ENCODE measurements around the gene USP35.
"Not testable (repeated sequence)": the region's sequence is repeated elsewhere in the genome, so short reads cannot be mapped to it uniquely, and the experiment has no call there.

USP35 gene

GRCh38 chr11:78218707-78219492, 30.2 kb downstream of the USP35 start:
- DNase-seq: no peak

GRCh38 chr11:78219493-78220217, 30.9 kb downstream of the USP35 start:
- no peak for DNase-seq

- DNase-seq: no peak
Measured at GRCh38 chr11:78220218-78221157, 31.8 kb downstream of the USP35 start.

GRCh38 chr11:78221396-78222315, 32.9 kb downstream of the USP35 start:
- no peak for DNase-seq

- DNase-seq: not testable (repeated sequence)
Measured at GRCh38 chr11:78222726-78223125, 34.0 kb downstream of the USP35 start.

- DNase-seq: no peak
Measured at GRCh38 chr11:78223320-78223954, 34.7 kb downstream of the USP35 start.

GRCh38 chr11:78224506-78224905, 35.8 kb downstream of the USP35 start:
- DNase-seq: no peak

GRCh38 chr11:78224906-78225420, 36.2 kb downstream of the USP35 start:
- no peak for DNase-seq

GRCh38 chr11:78226684-78227680, 38.3 kb downstream of the USP35 start:
- DNase-seq: no peak

- no peak for DNase-seq
Measured at GRCh38 chr11:78227921-78228320, 39.2 kb downstream of the USP35 start.

GRCh38 chr11:78228467-78228866, 39.7 kb downstream of the USP35 start:
- DNase-seq: peak; percentile 72

GRCh38 chr11:78229106-78229505, 40.4 kb downstream of the USP35 start:
- no peak for DNase-seq

GRCh38 chr11:78230161-78230877, 41.6 kb downstream of the USP35 start:
- DNase-seq: no peak

- no peak for DNase-seq
Measured at GRCh38 chr11:78231962-78232501, 43.3 kb downstream of the USP35 start.

- DNase-seq: not testable (repeated sequence)
Measured at GRCh38 chr11:78233046-78233445, 44.3 kb downstream of the USP35 start.

- no peak for DNase-seq
Measured at GRCh38 chr11:78234006-78234405, 45.3 kb downstream of the USP35 start.

GRCh38 chr11:78237293-78238046, 48.8 kb downstream of the USP35 start:
- no peak for DNase-seq

- DNase-seq: no peak
Measured at GRCh38 chr11:78239781-78240180, 51.1 kb downstream of the USP35 start.

Data from DMS153 (cell line).